ENCODE results near the gene SERPINE3.

DNA sequence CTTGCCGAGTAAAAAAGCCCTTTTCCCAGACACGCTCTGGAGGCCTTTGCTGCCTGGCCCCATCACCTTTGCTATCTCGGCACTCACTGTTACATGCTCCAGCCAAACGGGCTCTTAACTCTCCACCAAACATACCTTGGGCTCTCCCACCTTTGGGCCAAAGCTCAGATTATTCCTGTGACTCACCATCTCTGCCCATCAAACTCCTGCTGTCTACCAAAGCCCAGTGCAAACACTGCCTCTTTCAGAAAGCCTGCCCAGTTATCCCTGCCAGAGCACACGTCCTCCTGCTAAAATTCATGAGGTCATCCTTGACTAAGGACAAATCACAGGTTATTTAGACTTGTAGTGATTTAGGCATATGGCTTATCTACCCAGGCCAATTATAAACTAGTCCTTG lies 48.1 kb upstream of the SERPINE3 start:
- TF ChIP-seq POLR2AphosphoS5 (IDR thresholded peaks at IDR 0.05) (no peak), POLR2A (IDR thresholded peaks at IDR 0.05) (no peak)

All from prostate gland (tissue), 1 donor.